Endothelial cell of umbilical vein (primary cell): Measurements from ENCODE around the gene DDX39A. TPM values are rescaled to one million over a fixed set of nuclear protein-coding genes. Genes with fewer than 3 reads are reported as not detected.
A peak's percentile ranks its signal among the peaks of the same experiment; 100 is the strongest.

ENCODE experiments used
- BruUV-seq: library from RNA; stranded (reverse); fragments of 400-500 nt; replicated peaks from 2 replicates; lab custom pipeline; 2021; lab: Mats Ljungman, UMichigan
- CTCF ChIA-PET: fragments of 300-600, 350-600 bp; sonication (Branson Sonifier 250); formaldehyde crosslinking; loops from one replicate; lab custom pipeline; 2021; ENCODE audit warnings: antibody characterized with exemption, inconsistent platforms; lab: Charles Lee
- POLR2A ChIA-PET: fragments of 300-600, 350-600 bp; sonication (Branson Sonifier 250); formaldehyde crosslinking; loops from one replicate; lab custom pipeline; 2021; ENCODE audit warnings: antibody characterized with exemption, inconsistent platforms; lab: Charles Lee
- DNase-seq: peaks from one replicate; pipeline ENCODE4 v3.0.0-alpha.2; 2011; ENCODE audit warnings: low read depth, low spot score
- FAIRE-seq: peaks from 2 replicates; lab custom pipeline; 2011; peaks lifted over from hg19 to GRCh38; lab: Jason Lieb, UNC
- H2AFZ ChIP-seq: 2 replicates; pipeline ENCODE4 v1.6.0; 2012; ENCODE audit warnings: low read depth, low read length, control low read depth, inconsistent platforms
- H3K27ac ChIP-seq: 2 replicates; pipeline ENCODE4 v1.5.1; 2011; ENCODE audit warnings: low read depth, mild to moderate bottlenecking, control low read depth, low read length, moderate library complexity; ENCODE audit not compliant: insufficient read depth
- H3K27me3 ChIP-seq, 2 experiments: 2 replicates each; pipeline versions ENCODE4 v1.6.0 to v1.6.1; 2011; ENCODE audit warnings: low read length in 2 of 2, mixed read lengths in 1 of 2; ENCODE audit not compliant: control insufficient read depth in 2 of 2, insufficient read depth in 2 of 2
- H3K36me3 ChIP-seq, 2 experiments: 2 replicates in 1 of 2; 3 replicates in 1 of 2; pipeline ENCODE4 v1.5.1; 2011; ENCODE audit warnings: low read length in 2 of 2, mild to moderate bottlenecking in 1 of 2, moderate library complexity in 1 of 2; ENCODE audit not compliant: control insufficient read depth in 2 of 2, insufficient read depth in 2 of 2; ENCODE audit errors: extremely low read depth in 1 of 2
- H3K4me1 ChIP-seq: 3 replicates; pipeline ENCODE4 v1.5.1; 2011; ENCODE audit warnings: mild to moderate bottlenecking, low read length; ENCODE audit not compliant: control insufficient read depth, insufficient read depth; ENCODE audit errors: extremely low read depth
- H3K4me2 ChIP-seq: 2 replicates; pipeline ENCODE4 v1.6.1; 2011; ENCODE audit warnings: low read length, control low read depth, mixed read lengths; ENCODE audit not compliant: insufficient read depth
- H3K4me3 ChIP-seq, 3 experiments: fragments of 200-600 bp in 1 of 3; sonication (generic), shearing (Covaris generic) in 1 of 3; replicated peaks in 1 of 3; 2 replicates each; pipeline ENCODE4 v1.5.1; 2011 to 2016; ENCODE audit warnings: control low read depth in 3 of 3, low read length in 3 of 3, mild to moderate bottlenecking in 2 of 3, inconsistent platforms in 1 of 3, low read depth in 1 of 3, moderate library complexity in 1 of 3; ENCODE audit not compliant: insufficient read depth in 1 of 3
- H3K79me2 ChIP-seq: 2 replicates; pipeline ENCODE4 v1.6.0; 2012; ENCODE audit warnings: low read length, inconsistent platforms; ENCODE audit not compliant: control insufficient read depth, insufficient read depth
- H3K9ac ChIP-seq: replicated peaks from 2 replicates; pipeline ENCODE3; 2011; ENCODE audit warnings: low read length, control low read depth; ENCODE audit not compliant: insufficient read depth; ENCODE audit errors: extremely low read depth
- H3K9me1 ChIP-seq: replicated peaks from 3 replicates; pipeline ENCODE4 v1.6.0; 2011; ENCODE audit warnings: mild to moderate bottlenecking, low read length; ENCODE audit not compliant: control insufficient read depth, insufficient read depth; ENCODE audit errors: extremely low read depth
- H3K9me3 ChIP-seq: replicated peaks from 2 replicates; pipeline ENCODE4 v1.5.1; 2012; ENCODE audit warnings: low read length, inconsistent platforms; ENCODE audit not compliant: control insufficient read depth, insufficient read depth
- H4K20me1 ChIP-seq: replicated peaks from 2 replicates; pipeline ENCODE3; 2011; ENCODE audit warnings: mild to moderate bottlenecking, low read length; ENCODE audit not compliant: control insufficient read depth, insufficient read depth; ENCODE audit errors: extremely low read depth
- GATA2 ChIP-seq: IDR thresholded peaks from 2 replicates; pipeline ENCODE4 v1.7.0; 2011; ENCODE audit warnings: low read depth, mild to moderate bottlenecking, moderate library complexity, mixed read lengths, low read length; ENCODE audit not compliant: insufficient read length, insufficient read depth
- MYC ChIP-seq: IDR thresholded peaks from one replicate; pipeline ENCODE4 v1.6.1; 2011; ENCODE audit warnings: mild to moderate bottlenecking, low read depth, low read length
- POLR2A ChIP-seq: IDR thresholded peaks from 2 replicates; pipeline ENCODE4 v1.6.1; 2012; ENCODE audit warnings: low read depth, mild to moderate bottlenecking, control low read depth, low read length
- dilution Hi-C: fragments of 300-500 bp; cut with MboI; formaldehyde crosslinking; loops from one replicate; pipeline ENCODE4 v1.15.0; 2019; ENCODE audit warnings: low sequenced_read_pairs; ENCODE audit not compliant: extremely low pct_ligation_motif_present
- intact Hi-C: fragments of 100-400 bp; cut with micrococcal nuclease; formaldehyde crosslinking; loops from one replicate; pipeline ENCODE4 v1.10.0; 2022
- polyA plus RNA-seq, 4 experiments: library from polyadenylated mRNA; depleted of rRNA in 3 of 4; stranded (reverse) in 3 of 4; unstranded in 1 of 4; fragments of >200 nt; gene quantifications; 2 replicates each; pipeline versions ENCODE4 v1.2.1 to v1.2.3, GENCODE V29; 2011 to 2012; ENCODE audit warnings: missing spikeins in 1 of 4
- total RNA-seq: library from RNA; stranded (reverse); gene quantifications from 2 replicates; pipeline ENCODE4 v1.2.3, GENCODE V29; 2021

DDX39A gene
- total and polyA plus RNA-seq, 2 donors (not counting 3 experiments of a cell fraction or from before 2014, with no cell fraction given) = 157 to 158 TPM

DNA sequence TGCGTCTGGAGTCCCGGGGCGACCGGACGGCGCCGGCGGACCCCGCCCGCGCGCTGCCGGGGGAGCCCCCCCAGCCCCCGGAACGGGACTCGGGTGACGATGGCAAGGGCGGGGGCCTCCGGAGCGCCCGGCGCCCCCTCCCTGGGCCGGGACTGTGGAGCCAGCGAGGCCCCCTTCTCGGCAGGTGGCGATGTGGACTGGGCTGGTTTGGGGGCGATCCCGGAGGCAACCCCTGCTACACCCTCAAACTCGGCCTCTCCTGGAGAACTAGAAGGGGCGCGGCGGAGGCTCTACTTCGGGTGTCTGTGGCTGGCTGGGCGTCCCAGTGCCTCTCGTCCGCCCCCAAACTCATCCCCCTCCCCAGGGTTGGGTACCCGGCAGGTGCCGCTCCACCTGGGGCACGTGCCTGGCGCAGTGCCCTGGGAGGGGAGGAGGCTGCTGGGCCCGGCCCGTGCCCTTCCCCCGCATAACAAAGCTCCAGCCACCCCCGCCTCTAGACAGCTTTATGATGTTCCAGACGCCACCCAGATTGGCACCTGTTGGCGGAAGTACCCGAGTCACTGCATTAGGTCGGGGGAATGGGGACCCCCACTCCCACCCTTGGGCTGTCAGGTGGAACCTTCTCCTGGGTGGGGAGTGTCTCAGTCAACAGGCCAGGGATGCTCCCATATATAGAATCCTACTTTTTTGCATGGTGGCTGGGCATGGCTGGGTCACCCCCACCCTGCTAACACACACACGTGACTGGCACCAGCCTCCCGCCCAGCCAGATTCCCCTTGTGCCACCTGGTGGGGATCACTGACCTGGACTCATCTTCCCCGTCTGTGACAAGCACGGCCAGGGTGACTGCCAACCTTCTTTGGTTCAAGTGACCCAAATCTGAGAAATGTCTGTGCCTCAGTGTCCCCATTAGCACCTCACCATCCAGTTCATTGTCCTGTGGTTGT is 14.7 kb upstream of the DDX39A start:
- peak overlapping the region; percentile 43 to 84 (median 79) for H3K4me3 ChIP-seq
- FAIRE-seq (peak; percentile 59), DNase-seq (peak; percentile 18)
- H3K9me3 ChIP-seq = no peaks in the 10 kb centered on the region
- ChIA-PET POLR2A (no interaction called here), CTCF (interaction anchor here (0.7 to 1.1 kb wide), 5 partner anchors 8 to 297 kb away, joined by 3 to 4 read pairs (median 3); partner anchors contain the start of gene ASF1B)
- H3K79me2 ChIP-seq = peaks cover 54% of the 10 kb centered on the region
- H3K4me2 ChIP-seq = peak overlapping the region; percentile 89
- peaks cover 32% of the 10 kb centered on the region for H3K4me1 ChIP-seq
- H3K36me3 ChIP-seq = no peaks in the 10 kb centered on the region
- intact Hi-C loops (loop anchor here (1.0 kb wide), 2 partner anchors 28 to 38 kb away; no protein-coding TSS in a partner anchor), dilution Hi-C loops (no loop called here)
- TF ChIP-seq GATA2 (no peak), POLR2A (peak; percentile 13)
- H3K27ac ChIP-seq = peak overlapping the region; percentile 78
- no TSS peak for BruUV-seq
- no peaks in the 10 kb centered on the region for H3K9me1 ChIP-seq
- H2AFZ ChIP-seq = no peak overlapping the region
- no peaks in the 10 kb centered on the region for H4K20me1 ChIP-seq
- H3K27me3 ChIP-seq = peaks cover 0 to 2% of the 10 kb centered on the region in 2 experiments
- peak overlapping the region; percentile 61 for H3K9ac ChIP-seq

DNA sequence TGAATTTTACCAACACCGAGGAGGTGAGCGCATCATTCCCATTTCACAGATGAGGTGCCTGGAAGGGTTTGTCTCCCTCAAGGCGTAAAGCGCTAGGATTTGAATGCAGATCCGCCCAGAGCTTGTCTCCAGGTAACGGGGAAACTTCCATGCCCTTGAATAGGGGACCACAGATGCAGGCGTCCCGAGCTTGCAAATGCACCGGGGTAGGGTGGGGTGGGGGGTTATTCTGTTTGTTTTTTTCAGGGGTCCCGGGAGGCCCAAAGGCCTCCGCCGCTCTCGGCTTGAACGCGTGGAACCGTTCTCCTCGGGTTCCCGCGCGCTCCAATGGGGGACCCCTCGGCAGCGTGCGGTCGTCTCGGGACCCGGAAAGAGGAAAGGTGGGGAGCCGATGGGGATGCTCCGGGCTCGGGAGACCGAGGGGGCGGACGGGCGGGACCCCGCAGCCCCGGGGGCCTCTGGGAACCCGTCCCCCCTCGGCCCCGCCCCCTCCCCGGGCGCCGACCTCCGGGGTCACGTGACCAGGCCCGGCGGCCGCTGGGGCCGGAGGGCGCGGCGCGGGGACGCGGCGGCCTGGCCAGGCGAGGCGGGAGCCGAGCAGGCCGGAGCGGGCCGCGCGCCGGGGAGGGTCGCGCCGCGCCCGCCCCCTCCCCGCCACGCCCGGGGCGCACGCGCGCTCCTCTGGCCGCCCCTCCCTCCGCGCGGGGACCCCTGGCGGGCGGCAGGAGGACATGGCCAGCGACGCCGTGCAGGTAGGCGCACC is 13.8 kb upstream of the DDX39A start, which contains the start of gene PKN1:
Gene PKN1 (plus strand): TSS at position 516 of the 763 bp plus-strand sequence. CDS start 216 bp downstream, at position 732.
- CTCF ChIA-PET = interaction anchor here (0.6 to 2.6 kb wide), 8 partner anchors 13 to 285 kb away, joined by 3 to 23 read pairs (median 4); no protein-coding TSS in a partner anchor
- POLR2A ChIA-PET = no interaction called here
- Histone ChIP-seq H3K36me3 (no peaks in the 10 kb centered on the region), H3K4me1 (peaks cover 27% of the 10 kb centered on the region), H4K20me1 (no peaks in the 10 kb centered on the region), H3K4me3 (peak within 1 kb of the TSS; percentile 43 to 84 (median 79)), H2AFZ (peak within 1 kb of the TSS; percentile 68), H3K9ac (peak within 1 kb of the TSS; percentile 61), H3K27me3 (peaks cover 0 to 2% of the 10 kb centered on the region in 2 experiments), H3K9me1 (no peaks in the 10 kb centered on the region), H3K9me3 (no peaks in the 10 kb centered on the region), H3K4me2 (peak within 1 kb of the TSS; percentile 89), H3K27ac (peak within 1 kb of the TSS; percentile 78), H3K79me2 (peaks cover 46% of the 10 kb centered on the region)
- intact Hi-C loops = loop anchor here (1.0 kb wide), 1 partner anchor 53 kb away; no protein-coding TSS in a partner anchor
- no TSS peak for BruUV-seq
- dilution Hi-C loops = no loop called here
- peak; percentile 21 for DNase-seq
- FAIRE-seq = peak; percentile 48
- no peak for TF ChIP-seq MYC
- TF ChIP-seq POLR2A = peak; percentile 18
